HL-60/S4 treated with retinoic acid at 250 ng/mL for 4 days and 3 days (cell line): Measurements from ENCODE around the gene SERPIND1.
"Not testable (repeated sequence)": the region's sequence is repeated elsewhere in the genome, so short reads cannot be mapped to it uniquely, and the experiment has no call there.

ENCODE experiments used
- in situ Hi-C: fragments of 300-500 bp; cut with MboI; formaldehyde crosslinking; loops from 2 replicates; pipeline ENCODE4 v1.7.0; 2022; ENCODE audit warnings: low sequenced_read_pairs

SERPIND1 gene, protein sequence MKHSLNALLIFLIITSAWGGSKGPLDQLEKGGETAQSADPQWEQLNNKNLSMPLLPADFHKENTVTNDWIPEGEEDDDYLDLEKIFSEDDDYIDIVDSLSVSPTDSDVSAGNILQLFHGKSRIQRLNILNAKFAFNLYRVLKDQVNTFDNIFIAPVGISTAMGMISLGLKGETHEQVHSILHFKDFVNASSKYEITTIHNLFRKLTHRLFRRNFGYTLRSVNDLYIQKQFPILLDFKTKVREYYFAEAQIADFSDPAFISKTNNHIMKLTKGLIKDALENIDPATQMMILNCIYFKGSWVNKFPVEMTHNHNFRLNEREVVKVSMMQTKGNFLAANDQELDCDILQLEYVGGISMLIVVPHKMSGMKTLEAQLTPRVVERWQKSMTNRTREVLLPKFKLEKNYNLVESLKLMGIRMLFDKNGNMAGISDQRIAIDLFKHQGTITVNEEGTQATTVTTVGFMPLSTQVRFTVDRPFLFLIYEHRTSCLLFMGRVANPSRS

DNA sequence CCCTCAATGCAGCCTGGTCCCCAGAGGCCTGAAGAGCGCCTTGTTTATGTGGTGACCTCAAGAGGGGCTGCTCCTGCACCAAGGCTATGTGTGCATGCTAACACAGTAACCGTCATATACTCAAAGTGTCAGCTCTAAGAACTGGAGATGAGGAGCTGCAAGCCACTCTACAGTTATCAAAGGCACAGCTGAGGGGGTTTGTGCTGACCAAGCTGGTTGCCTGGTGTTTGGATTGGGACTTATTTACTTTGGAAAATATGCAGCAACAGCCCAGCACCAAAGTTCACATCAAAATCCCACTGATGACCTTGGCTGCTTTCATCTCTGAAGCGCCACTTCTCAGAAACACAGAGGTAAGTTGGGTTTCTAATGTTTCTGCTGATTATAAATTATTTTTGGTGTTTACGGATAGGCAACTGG is at the start of gene SERPIND1:
TSS of gene SERPIND1 (plus strand) at position 321 of the 420 bp plus-strand sequence. CDS start 5,200 bp downstream, outside the sequence.
- in situ Hi-C loops, result no loop called here

GRCh38 chr22:20724676-20725454 is 49.0 kb upstream of the SERPIND1 start:
- in situ Hi-C loops, result no loop called here

DNA sequence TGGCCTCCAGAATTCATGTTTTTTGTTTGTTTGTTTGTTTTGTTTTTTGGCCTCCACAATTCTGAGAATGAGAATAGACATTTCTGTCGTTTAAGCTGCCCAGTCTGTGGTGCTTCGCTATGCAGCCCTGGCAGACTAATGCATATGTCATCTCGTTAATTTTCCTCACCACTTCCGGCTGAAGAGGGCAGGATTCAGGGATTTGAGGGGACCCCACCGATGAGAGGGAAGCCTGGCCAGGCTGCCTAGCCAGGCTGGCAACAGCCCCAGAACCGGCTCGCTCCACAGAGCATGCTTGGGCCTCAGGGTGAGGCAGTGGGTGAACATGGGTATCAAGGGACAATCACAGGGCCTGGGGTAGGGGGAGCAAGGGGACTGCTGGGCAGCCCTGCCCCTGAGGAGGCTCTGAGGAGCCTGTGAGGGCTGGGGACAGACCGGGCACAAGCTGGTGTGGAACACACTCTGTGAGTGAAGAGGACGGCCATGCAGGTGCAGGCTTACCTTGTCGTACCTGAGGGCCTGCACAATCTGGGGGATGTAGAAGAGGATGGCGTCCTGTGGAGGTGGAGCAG is 47.8 kb upstream of the SERPIND1 start:
- in situ Hi-C loops, result no loop called here

- in situ Hi-C loops, result no loop called here
Measured at GRCh38 chr22:20727118-20728015, 46.5 kb upstream of the SERPIND1 start.

GRCh38 chr22:20728523-20729190 is 45.3 kb upstream of the SERPIND1 start:
- in situ Hi-C loops, result no loop called here

- in situ Hi-C loops, result no loop called here
Measured at GRCh38 chr22:20729194-20729593, 44.7 kb upstream of the SERPIND1 start.

GRCh38 chr22:20732431-20732830 is 41.5 kb upstream of the SERPIND1 start:
- in situ Hi-C loops, result not testable (repeated sequence)

DNA sequence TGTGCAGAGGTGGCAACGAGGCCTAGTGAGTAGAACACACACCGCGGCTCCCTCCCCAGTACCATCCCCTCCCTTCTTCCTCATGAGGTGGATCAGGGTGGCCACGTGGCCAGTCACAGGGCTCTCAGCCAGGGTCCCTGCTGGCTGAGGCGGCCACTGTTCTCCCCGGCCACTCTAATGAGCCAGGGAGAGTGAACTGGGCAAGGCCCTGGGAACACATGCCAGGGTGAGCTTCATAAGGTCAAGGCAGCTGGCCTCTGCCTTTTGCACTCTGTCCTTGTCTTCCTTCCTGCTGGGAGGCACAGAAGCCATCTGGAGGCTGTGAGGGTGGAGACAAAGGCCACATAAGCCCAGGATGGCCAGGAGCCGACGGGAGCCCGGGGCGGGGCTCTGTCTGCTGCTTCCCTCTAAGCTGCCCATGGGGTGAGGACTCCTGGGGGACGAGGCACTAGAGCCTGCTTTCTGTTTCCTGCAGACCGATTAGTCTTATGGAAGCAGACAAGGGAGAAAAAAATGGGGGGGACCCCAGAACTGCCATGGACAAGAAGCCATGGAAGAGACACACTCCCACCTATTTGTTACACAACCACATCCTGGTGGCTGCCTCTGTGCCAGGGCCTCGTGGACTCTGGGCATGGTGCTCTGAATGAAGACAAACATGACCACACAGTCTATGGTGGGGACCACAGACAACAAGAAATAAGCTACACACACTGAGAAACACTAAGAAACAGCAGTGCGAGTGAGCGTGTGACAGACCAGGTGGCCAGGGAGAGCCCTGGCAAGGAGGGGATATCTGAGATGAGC is 38.4 kb upstream of the SERPIND1 start:
- in situ Hi-C loops, result not testable (repeated sequence)

DNA sequence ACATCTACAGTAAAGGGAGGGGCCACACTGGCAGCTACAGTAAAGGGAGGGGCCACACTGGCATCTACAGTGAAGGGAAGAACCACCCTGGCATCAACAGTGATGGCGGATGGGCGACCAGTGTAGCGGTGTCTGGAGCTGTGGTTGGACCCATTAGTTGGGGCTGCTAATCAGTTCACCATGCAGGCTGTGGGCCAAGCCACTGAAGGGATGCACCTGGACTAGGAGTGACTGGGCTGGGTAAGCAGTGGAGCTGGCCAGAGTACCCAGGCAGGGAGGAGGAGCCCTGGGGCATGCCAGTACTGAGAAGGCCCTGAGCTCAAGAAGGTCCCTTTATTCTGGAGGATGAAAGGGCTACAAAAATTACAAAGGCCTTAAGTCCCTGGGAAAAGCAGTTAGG is 37.0 kb upstream of the SERPIND1 start:
- in situ Hi-C loops, result not testable (repeated sequence)

DNA sequence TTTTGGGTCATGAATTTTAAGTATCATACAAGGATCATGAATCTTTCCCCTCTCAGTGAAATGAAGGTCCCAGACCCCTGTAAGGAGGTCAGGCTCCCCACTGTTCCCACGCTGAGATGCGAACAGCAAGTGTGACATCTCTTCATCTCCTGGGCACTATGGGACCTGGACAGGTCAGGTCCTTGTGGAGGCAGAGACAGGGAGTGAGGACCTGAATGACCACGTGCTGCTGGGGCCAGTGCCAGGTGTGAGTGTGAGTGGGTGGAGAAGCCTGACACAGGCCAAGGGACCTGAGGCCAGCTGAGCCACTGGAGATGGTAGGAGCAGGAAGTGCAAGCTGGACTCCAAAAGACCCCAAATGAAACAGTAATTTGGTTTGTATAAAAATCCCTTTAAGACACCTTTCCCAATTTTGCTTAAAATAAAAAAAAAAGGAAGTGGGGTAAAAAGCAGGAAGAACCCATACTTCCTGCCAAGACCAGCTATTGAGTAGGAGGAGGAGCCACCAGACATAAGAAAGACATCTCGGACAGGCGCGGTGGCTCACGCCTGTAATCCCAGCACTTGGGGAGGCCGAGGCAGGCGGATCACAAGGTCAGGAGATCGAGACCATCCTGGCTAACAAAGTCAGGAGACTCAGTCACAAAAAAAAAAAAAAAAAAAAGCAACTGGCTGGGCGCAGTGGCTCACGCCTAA is 35.4 kb upstream of the SERPIND1 start:
- in situ Hi-C loops, result no loop called here

DNA sequence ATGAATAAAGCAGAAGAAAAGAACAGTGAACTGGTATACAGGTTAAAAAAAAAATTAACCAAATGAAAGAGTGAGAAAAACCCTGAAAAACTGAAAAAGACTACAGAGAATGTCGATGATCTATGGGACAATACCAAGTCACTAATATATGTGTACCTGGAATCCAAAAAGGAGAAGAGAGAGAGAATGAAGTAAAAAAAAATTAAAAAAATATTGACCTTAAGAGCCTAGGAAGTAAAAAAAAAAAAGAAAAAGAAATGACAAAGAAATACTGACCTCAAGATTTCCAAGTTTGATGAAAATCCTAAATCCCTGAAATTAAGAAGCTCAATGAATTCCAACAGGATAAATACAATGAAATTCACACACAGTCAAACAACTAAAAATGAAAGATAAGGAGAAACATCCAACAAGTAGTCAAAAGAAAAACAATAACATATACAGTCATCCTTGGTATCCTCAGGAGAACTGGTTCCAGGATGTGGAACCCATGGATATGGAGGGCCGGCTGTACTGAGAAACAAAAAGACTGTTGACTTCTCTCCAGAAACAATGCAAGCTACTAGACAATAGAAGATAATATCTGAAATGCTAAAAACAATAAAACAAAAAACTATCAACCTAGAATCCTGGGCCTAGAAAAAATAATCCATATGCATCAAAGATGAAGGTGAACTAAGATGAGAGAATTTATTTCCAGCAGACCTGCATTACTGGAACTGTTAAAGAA is 33.5 kb upstream of the SERPIND1 start:
- in situ Hi-C loops, result no loop called here

DNA sequence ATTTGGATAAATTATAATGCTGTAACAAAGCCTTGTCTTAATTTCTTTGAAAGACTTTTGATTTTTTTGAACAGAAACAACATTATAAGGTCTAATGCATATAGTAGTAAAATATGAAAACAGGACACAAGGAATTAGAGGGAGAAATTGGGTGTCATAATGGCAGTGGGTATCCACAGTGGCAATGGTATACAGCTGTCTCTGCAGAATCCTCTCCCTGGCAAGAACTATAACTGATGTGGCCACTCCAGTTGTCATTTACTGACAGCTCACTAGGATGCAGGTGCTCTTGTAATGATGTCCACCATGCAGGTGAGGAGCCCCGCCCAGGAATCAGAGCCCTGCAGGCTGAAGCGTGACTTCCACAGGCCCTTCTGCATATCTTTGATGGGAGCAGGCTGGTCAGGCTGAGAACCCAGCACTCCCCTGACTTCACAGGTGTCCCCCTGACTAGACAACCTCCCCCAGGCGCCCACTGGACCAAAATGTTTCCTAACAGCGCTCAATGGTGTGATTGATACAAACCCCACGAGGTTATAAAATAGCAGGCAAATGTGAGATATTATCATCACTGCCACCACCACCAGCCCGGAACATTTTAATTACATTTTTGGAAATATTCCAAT is 32.8 kb upstream of the SERPIND1 start:
- in situ Hi-C loops, result no loop called here

DNA sequence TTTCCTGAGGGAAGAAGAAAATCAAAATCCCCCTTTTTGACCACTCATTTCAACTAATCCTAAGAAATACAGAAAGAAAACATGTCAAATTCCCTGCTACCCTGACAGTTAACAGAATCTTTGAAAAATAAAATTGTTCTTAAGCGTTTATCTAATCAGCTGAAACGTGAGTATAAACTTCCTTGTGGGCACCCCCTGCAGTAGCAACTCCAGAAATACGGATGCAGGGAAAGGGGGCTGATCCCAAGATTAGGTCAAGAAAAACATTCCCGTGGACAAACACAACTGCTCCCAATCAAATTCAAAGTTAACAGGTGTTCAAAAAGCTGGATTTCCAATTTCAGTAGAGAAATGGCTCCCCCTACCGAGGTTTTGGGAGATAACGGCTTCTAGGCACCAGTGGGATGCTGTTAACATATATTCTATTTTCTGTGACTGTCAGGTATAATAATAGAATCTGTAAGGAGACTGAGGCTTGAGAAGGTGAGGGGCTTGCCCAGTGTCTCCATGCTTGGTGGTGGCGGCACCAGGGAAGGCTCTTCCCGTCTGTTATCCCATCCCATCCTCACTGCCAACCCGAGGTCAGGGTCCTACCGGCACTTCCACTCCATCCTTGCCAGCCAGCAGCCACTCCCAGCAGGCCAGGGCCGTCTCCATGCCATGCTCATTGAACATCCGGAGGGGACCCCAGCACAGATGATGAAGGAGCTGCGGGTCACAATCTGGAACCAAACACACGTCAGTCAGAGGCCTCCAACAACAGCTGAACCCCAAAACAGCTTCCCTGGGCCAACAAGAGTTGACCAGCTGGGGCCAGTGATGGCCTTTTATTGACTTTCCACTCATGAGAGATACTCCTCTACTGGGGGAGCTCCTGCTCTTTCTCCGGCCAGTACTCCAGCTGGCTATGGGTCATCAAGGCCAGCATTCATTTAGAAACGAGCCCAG is 32.0 kb upstream of the SERPIND1 start:
- in situ Hi-C loops, result no loop called here

DNA sequence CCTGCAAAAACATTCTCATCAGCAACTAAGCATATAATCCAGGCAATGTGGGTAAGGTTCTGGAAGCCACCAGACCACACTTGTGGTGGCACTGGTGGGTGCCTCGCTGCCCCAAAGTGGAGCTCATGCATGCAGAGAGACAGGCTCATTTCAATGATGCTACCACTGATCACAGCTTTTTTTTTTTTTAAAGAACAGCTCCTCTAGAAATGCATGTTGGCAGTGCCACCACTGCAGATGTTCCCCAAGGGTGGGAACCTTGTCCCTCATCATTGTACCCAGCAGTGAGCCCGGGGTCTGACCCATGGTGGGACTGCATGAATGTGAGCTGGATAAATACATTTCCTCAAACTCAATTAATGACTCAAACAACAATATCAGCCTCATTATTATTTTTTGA is 31.1 kb upstream of the SERPIND1 start:
- in situ Hi-C loops, result no loop called here

- in situ Hi-C loops, result no loop called here
Measured at GRCh38 chr22:20744456-20744855, 29.5 kb upstream of the SERPIND1 start.

DNA sequence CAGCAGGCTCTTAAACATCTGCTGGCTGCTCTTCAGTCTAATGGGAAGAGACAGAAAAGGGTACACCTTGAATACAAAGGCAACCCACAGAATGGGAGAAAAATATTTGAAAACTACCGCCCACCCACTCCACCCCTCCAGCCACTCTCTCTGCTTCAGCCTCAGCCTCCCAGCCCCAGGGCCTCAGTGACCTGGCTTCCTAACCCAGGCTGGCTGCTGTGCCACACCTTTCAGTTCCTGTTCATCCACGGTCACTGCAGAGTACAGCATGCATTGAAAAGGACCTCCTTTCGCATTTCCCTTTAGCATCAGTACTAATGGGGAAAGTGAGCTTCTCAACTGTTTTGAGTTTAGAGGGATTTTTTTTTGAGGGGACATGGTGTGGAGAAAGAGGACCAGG is 28.8 kb upstream of the SERPIND1 start:
- in situ Hi-C loops, result no loop called here
